Keratinocyte (primary cell): Measurements from ENCODE around the gene CYB5A. TPM values are rescaled to one million over a fixed set of nuclear protein-coding genes. Genes with fewer than 3 reads are reported as not detected.

Source experiments
- DNase-seq: peaks from one replicate; pipeline ENCODE4 v3.0.0-alpha.2; 2011; ENCODE audit warnings: low read depth, missing footprints, low spot score
- FAIRE-seq: peaks from 2 replicates; lab custom pipeline; 2011; peaks lifted over from hg19 to GRCh38; lab: Jason Lieb, UNC
- H2AFZ ChIP-seq: 2 replicates; pipeline ENCODE4 v1.6.0; 2012; ENCODE audit warnings: low read length, control low read depth, inconsistent platforms; ENCODE audit not compliant: control insufficient read depth
- H3K27ac ChIP-seq: 2 replicates; pipeline ENCODE4 v1.5.1; 2011; ENCODE audit warnings: low read length; ENCODE audit not compliant: control insufficient read depth, insufficient read depth
- H3K27me3 ChIP-seq: 3 replicates; pipeline ENCODE4 v1.6.0; 2011; ENCODE audit warnings: low read length; ENCODE audit not compliant: control insufficient read depth, insufficient read depth; ENCODE audit errors: extremely low read depth
- H3K36me3 ChIP-seq, 2 experiments: 2 replicates in 1 of 2; 3 replicates in 1 of 2; pipeline ENCODE4 v1.5.1; 2011; ENCODE audit warnings: low read length in 2 of 2, mild to moderate bottlenecking in 1 of 2; ENCODE audit not compliant: control insufficient read depth in 2 of 2, insufficient read depth in 2 of 2; ENCODE audit errors: extremely low read depth in 1 of 2
- H3K4me1 ChIP-seq: 3 replicates; pipeline ENCODE4 v1.5.1; 2011; ENCODE audit warnings: low read length; ENCODE audit not compliant: control insufficient read depth, insufficient read depth; ENCODE audit errors: extremely low read depth
- H3K4me2 ChIP-seq: 3 replicates; pipeline ENCODE4 v1.6.0; 2011; ENCODE audit warnings: low read depth, low read length; ENCODE audit not compliant: control insufficient read depth, insufficient read depth; ENCODE audit errors: extremely low read depth
- H3K4me3 ChIP-seq, 3 experiments: fragments of 200-600 bp in 1 of 3; sonication (generic) in 1 of 3; 2 replicates in 2 of 3; 3 replicates in 1 of 3; pipeline ENCODE4 v1.5.1; 2011 to 2016; ENCODE audit warnings: low read length in 3 of 3, mild to moderate bottlenecking in 3 of 3, control low read depth in 2 of 3, inconsistent platforms in 1 of 3, low read depth in 1 of 3, mixed read lengths in 1 of 3, mixed run types in 1 of 3, moderate library complexity in 1 of 3; ENCODE audit not compliant: control insufficient read depth in 2 of 3, insufficient read depth in 2 of 3; ENCODE audit errors: extremely low read depth in 1 of 3
- H3K79me2 ChIP-seq: 2 replicates; pipeline ENCODE4 v1.6.0; 2012; ENCODE audit warnings: low read length; ENCODE audit not compliant: control insufficient read depth, insufficient read depth
- H3K9ac ChIP-seq: 3 replicates; pipeline ENCODE4 v1.6.0; 2011; ENCODE audit warnings: low read length; ENCODE audit not compliant: control insufficient read depth, insufficient read depth; ENCODE audit errors: extremely low read depth
- H3K9me1 ChIP-seq: 3 replicates; pipeline ENCODE4 v1.6.0; 2011; ENCODE audit warnings: low read length; ENCODE audit not compliant: control insufficient read depth, insufficient read depth; ENCODE audit errors: extremely low read depth
- H3K9me3 ChIP-seq: 2 replicates; pipeline ENCODE4 v1.5.1; 2012; ENCODE audit warnings: low read depth, low read length; ENCODE audit not compliant: control insufficient read depth
- H4K20me1 ChIP-seq: 3 replicates; pipeline ENCODE4 v1.6.0; 2011; ENCODE audit warnings: low read length; ENCODE audit not compliant: control insufficient read depth, insufficient read depth; ENCODE audit errors: extremely low read depth
- CTCF ChIP-seq, 3 experiments: IDR thresholded peaks in 1 of 3; conservative IDR thresholded peaks in 1 of 3; optimal IDR thresholded peaks in 1 of 3; 2 replicates in 2 of 3; 3 replicates in 1 of 3; pipeline versions ENCODE3 to v1.5.1; 2011; ENCODE audit warnings: low read length in 3 of 3, mild to moderate bottlenecking in 3 of 3, moderate library complexity in 2 of 3, control low read depth in 1 of 3, inconsistent platforms in 1 of 3; ENCODE audit not compliant: insufficient read depth in 2 of 3; ENCODE audit errors: extremely low read depth in 1 of 3
- EZH2 ChIP-seq: IDR thresholded peaks from one replicate; pipeline ENCODE4 v1.6.1; 2012; ENCODE audit warnings: inconsistent platforms, mild to moderate bottlenecking, low read length, moderate library complexity
- dilution Hi-C: fragments of 300-500 bp; cut with MboI; formaldehyde crosslinking; loops from one replicate; pipeline ENCODE4 v1.7.0; 2020; ENCODE audit warnings: low sequenced_read_pairs; ENCODE audit not compliant: extremely low pct_ligation_motif_present
- polyA plus RNA-seq, 5 experiments: library from polyadenylated mRNA; depleted of rRNA in 3 of 5; stranded (reverse) in 3 of 5; stranded (forward) in 1 of 5; unstranded in 1 of 5; fragments of >200 nt; gene quantifications; 1 replicate in 1 of 5; 2 replicates in 3 of 5; 3 replicates in 1 of 5; pipeline versions ENCODE4 v1.2.1 to v1.2.3, GENCODE V29; 2011 to 2012; ENCODE audit warnings: missing spikeins in 2 of 5, low read depth in 1 of 5, low replicate concordance in 1 of 5

CYB5A gene
- polyA plus RNA-seq, 1 donor (not counting 4 experiments of a cell fraction or from before 2014, with no cell fraction given) = 49.4 TPM

GRCh38 chr18:74219056-74219455 lies 72.7 kb downstream of the CYB5A start:
- FAIRE-seq (no peak), DNase-seq (no peak)
- no peaks in the 10 kb centered on the region for H3K9me1 ChIP-seq
- H2AFZ ChIP-seq = no peak overlapping the region
- no peak overlapping the region for H3K4me3 ChIP-seq
- no peaks in the 10 kb centered on the region for H3K9me3 ChIP-seq
- H3K36me3 ChIP-seq = no peaks in the 10 kb centered on the region
- no peaks in the 10 kb centered on the region for H3K27me3 ChIP-seq
- no peak overlapping the region for H3K4me2 ChIP-seq
- no peaks in the 10 kb centered on the region for H3K79me2 ChIP-seq
- no peaks in the 10 kb centered on the region for H3K4me1 ChIP-seq
- dilution Hi-C loops = no loop called here
- no peak overlapping the region for H3K9ac ChIP-seq
- no peak overlapping the region for H3K27ac ChIP-seq
- TF ChIP-seq EZH2 = no peak
- TF ChIP-seq CTCF (optimal IDR thresholded peaks at IDR 0.05 in 1 of 3, IDR thresholded peaks at IDR 0.05 in 1 of 3, conservative IDR thresholded peaks at IDR 0.05 in 1 of 3; ENCODE audit: extremely low read depth in 1 of 3, insufficient read depth in 2 of 3, low read length in 3 of 3) = no peak
- H4K20me1 ChIP-seq = no peaks in the 10 kb centered on the region

GRCh38 chr18:74217476-74218143 lies 74.2 kb downstream of the CYB5A start:
- H3K9ac ChIP-seq = no peak overlapping the region
- FAIRE-seq (no peak), DNase-seq (no peak)
- no peaks in the 10 kb centered on the region for H3K9me1 ChIP-seq
- H3K4me2 ChIP-seq = no peak overlapping the region
- no peak overlapping the region for H3K4me3 ChIP-seq
- H3K36me3 ChIP-seq = no peaks in the 10 kb centered on the region
- H4K20me1 ChIP-seq = no peaks in the 10 kb centered on the region
- H3K27ac ChIP-seq = no peak overlapping the region
- dilution Hi-C loops = no loop called here
- no peaks in the 10 kb centered on the region for H3K79me2 ChIP-seq
- no peak overlapping the region for H2AFZ ChIP-seq
- H3K27me3 ChIP-seq = no peaks in the 10 kb centered on the region
- H3K4me1 ChIP-seq = no peaks in the 10 kb centered on the region
- no peaks in the 10 kb centered on the region for H3K9me3 ChIP-seq
- no peak for TF ChIP-seq EZH2
- no peak for TF ChIP-seq CTCF (optimal IDR thresholded peaks at IDR 0.05 in 1 of 3, IDR thresholded peaks at IDR 0.05 in 1 of 3, conservative IDR thresholded peaks at IDR 0.05 in 1 of 3; ENCODE audit: extremely low read depth in 1 of 3, insufficient read depth in 2 of 3, low read length in 3 of 3)
